IMR-90 (cell line): Measurements from ENCODE around the gene PAX9.

Experiments
- BHLHE40 ChIP-seq: fragments of 150-350 bp; IDR thresholded peaks from 2 replicates; pipeline ENCODE4 v1.6.1; 2016; ENCODE audit warnings: mild to moderate bottlenecking, low read depth, low read length
- CTCF ChIP-seq: conservative IDR thresholded peaks from 2 replicates; pipeline ENCODE4 v1.5.1; 2012; ENCODE audit warnings: mild to moderate bottlenecking, low read depth, low read length, improper control_type of control experiment
- MAZ ChIP-seq: IDR thresholded peaks from 2 replicates; pipeline ENCODE4 v1.6.1; 2012; ENCODE audit warnings: low read depth, mild to moderate bottlenecking, low read length, improper control_type of control experiment, moderate library complexity, borderline replicate concordance
- RFX5 ChIP-seq: IDR thresholded peaks from 2 replicates; pipeline ENCODE4 v1.8.0; 2012; ENCODE audit warnings: low read depth, mild to moderate bottlenecking, low read length, moderate library complexity
- USF2 ChIP-seq: fragments of 150-350 bp; IDR thresholded peaks from 2 replicates; pipeline ENCODE4 v1.6.1; 2017; ENCODE audit warnings: mild to moderate bottlenecking, antibody characterized with exemption, low read length, low read depth

DNA sequence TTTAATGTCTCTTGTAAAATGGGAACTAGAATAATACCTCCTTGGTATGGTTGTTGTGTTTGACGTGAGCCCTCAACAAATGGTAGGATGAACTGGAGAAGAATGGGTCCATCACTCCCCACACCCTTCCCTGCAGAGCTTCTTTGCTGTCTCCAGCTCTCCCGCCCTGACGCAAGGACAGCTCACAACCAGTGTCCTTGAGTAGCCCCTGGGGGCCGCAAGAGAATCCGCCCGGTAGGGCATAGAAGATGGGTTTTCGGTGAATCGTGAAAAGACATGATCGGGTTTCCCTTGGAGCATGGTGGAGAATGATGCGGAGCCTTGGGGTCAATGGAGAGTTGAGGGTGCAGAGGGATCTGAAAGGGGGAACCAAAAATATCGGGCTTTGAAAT is 6.1 kb upstream of the PAX9 start:
- TF ChIP-seq USF2 (no peak), BHLHE40 (no peak), CTCF (no peak), RFX5 (no peak), MAZ (no peak)
